GM12891 (cell line): ENCODE measurements around the gene NXN.
A peak's percentile ranks its signal among the peaks of the same experiment; 100 is the strongest.
"Not testable (repeated sequence)": the region's sequence is repeated elsewhere in the genome, so short reads cannot be mapped to it uniquely, and the experiment has no call there.

Experiments
- DNase-seq: peaks from one replicate; pipeline ENCODE4 v3.0.0; 2011; ENCODE audit warnings: low spot score; ENCODE audit not compliant: insufficient read length
- FAIRE-seq: peaks from 2 replicates; lab custom pipeline; 2011; peaks lifted over from hg19 to GRCh38; lab: Jason Lieb, UNC
- PAX5 ChIP-seq: IDR thresholded peaks from 2 replicates; pipeline ENCODE4 v1.6.1; 2011; ENCODE audit warnings: low read length, moderate library complexity, mild to moderate bottlenecking; ENCODE audit not compliant: insufficient read depth, severe bottlenecking
- POLR2A ChIP-seq: IDR thresholded peaks from 2 replicates; pipeline ENCODE4 v1.6.1; 2011; ENCODE audit warnings: low read depth, low read length, control low read depth
- POLR2AphosphoS5 ChIP-seq: IDR thresholded peaks from 2 replicates; pipeline ENCODE4 v1.6.1; 2011; ENCODE audit warnings: low read depth, low read length, control low read depth
- POU2F2 ChIP-seq: IDR thresholded peaks from 2 replicates; pipeline ENCODE4 v1.6.1; 2011; ENCODE audit warnings: low read depth, mild to moderate bottlenecking, control low read depth, low read length, moderate library complexity
- SPI1 ChIP-seq: IDR thresholded peaks from 2 replicates; pipeline ENCODE4 v1.6.1; 2011; ENCODE audit warnings: low read depth, low read length, control low read depth
- TAF1 ChIP-seq: IDR thresholded peaks from 2 replicates; pipeline ENCODE4 v1.6.1; 2011; ENCODE audit warnings: low read depth, low read length, control low read depth

Gene NXN

GRCh38 chr17:1002412-1002753 is 22.8 kb upstream of the NXN start:
- TF ChIP-seq PAX5 (no peak), POLR2AphosphoS5 (no peak), POLR2A (no peak), POU2F2 (no peak), SPI1 (no peak), TAF1 (no peak)
- FAIRE-seq (no peak), DNase-seq (no peak)

GRCh38 chr17:1001640-1002411 is 22.2 kb upstream of the NXN start:
- TF ChIP-seq POU2F2: no peak
- no peak for TF ChIP-seq SPI1
- peak; percentile 46; the same call in 1 of the 2 replicates for TF ChIP-seq POLR2AphosphoS5
- TF ChIP-seq POLR2A: no peak
- TF ChIP-seq PAX5: no peak
- no peak for TF ChIP-seq TAF1
- DNase-seq (no peak), FAIRE-seq (no peak)

- DNase-seq (no peak), FAIRE-seq (no peak)
- TF ChIP-seq POLR2AphosphoS5 (no peak), POU2F2 (no peak), SPI1 (no peak), TAF1 (no peak), POLR2A (no peak), PAX5 (no peak)
Measured at GRCh38 chr17:1000597-1001461, 21.3 kb upstream of the NXN start.

- TF ChIP-seq SPI1: no peak
- TF ChIP-seq POLR2A: no peak
- TF ChIP-seq POU2F2: no peak
- no peak for TF ChIP-seq POLR2AphosphoS5
- TF ChIP-seq TAF1: no peak
- no peak for TF ChIP-seq PAX5
- no peak for DNase-seq
Measured at GRCh38 chr17:998111-998510, 18.5 kb upstream of the NXN start.

GRCh38 chr17:996554-997344 is 17.2 kb upstream of the NXN start, which contains the start of gene TIMM22:
TIMM22 (plus strand) TSS chr17:997129; CDS start chr17:997143, 14 bp downstream.
- TF ChIP-seq TAF1 (peak; percentile 100), PAX5 (peak; percentile 79), SPI1 (no peak), POLR2AphosphoS5 (peak; percentile 88), POLR2A (peak; percentile 91), POU2F2 (peak; percentile 88)
- peak; percentile 97 for FAIRE-seq
- DNase-seq: peak; percentile 94

More at GRCh38 chr17:998111-998510, 18.5 kb upstream of the NXN start:
- FAIRE-seq: no peak

- not testable (repeated sequence) for FAIRE-seq, DNase-seq
Measured at GRCh38 chr17:995324-995723, 15.7 kb upstream of the NXN start.

GRCh38 chr17:992933-993332 is 13.4 kb upstream of the NXN start:
- TF ChIP-seq SPI1 (no peak), POU2F2 (no peak), TAF1 (no peak), POLR2AphosphoS5 (no peak), PAX5 (no peak), POLR2A (no peak)
- no peak for FAIRE-seq
- no peak for DNase-seq

GRCh38 chr17:988561-988960 is 9.0 kb upstream of the NXN start:
- no peak for FAIRE-seq

More at GRCh38 chr17:988561-988960, 9.0 kb upstream of the NXN start:
- no peak for DNase-seq
- TF ChIP-seq TAF1 (no peak), SPI1 (no peak), PAX5 (no peak), POU2F2 (no peak), POLR2A (no peak), POLR2AphosphoS5 (no peak)
